ENCODE data around the gene SP7. TPM values are rescaled to one million over a fixed set of nuclear protein-coding genes. Genes with fewer than 3 reads are reported as not detected.

Gene SP7
- total and polyA plus RNA-seq, 10 donors: not detected

- Histone ChIP-seq H3K4me3 (peak within 1 kb of the TSS; percentile 40 to 98 (median 72)), H3K36me3 (peaks cover 0 to 58% (median 11%) of the 10 kb centered on the region in 6 donors), H3K27me3 (replicated peaks in 1 of 7) (no peaks in the 10 kb centered on the region), H3K4me1 (peaks cover 19 to 57% (median 48%) of the 10 kb centered on the region in 6 donors), H3K27ac (peak within 1 kb of the TSS; percentile 82 to 94 (median 86)), H3K9me3 (no peaks in the 10 kb centered on the region)
- WGBS, 5 donors: 2 to 3% (median 3%) methylated on average over 37 to 42 of the region's 42 CpGs
- intact Hi-C loops (cut with DNase I; ENCODE audit: low total_unique reads): no loop called here
- TF ChIP-seq POLR2AphosphoS5 (IDR thresholded peaks at IDR 0.05): peak; percentile 95 to 97 (median 96)
- peak in 1 of 3 donors; percentile 59 for TF ChIP-seq POLR2A (IDR thresholded peaks at IDR 0.05)
- peak in 9 of 11 experiments; percentile 3 to 71 (median 42) for TF ChIP-seq CTCF (IDR thresholded peaks at IDR 0.05 in 8 of 11, conservative IDR thresholded peaks at IDR 0.05 in 3 of 11)
- peak; percentile 99 for DNase-seq
Measured at GRCh38 chr12:53295070-53295890, 40.9 kb downstream of the SP7 start, which contains the start of gene PFDN5. TSS of gene PFDN5 (plus strand) at chr12:53295542. CDS start at chr12:53295568, 26 bp downstream.

GRCh38 chr12:53292426-53292825 is 43.7 kb downstream of the SP7 start:
- intact Hi-C loops (cut with DNase I; ENCODE audit: low total_unique reads): no loop called here
- peaks cover 0 to 62% (median under 1%) of the 10 kb centered on the region in 6 donors for H3K36me3 ChIP-seq
- TF ChIP-seq POLR2AphosphoS5 (IDR thresholded peaks at IDR 0.05) (no peak), POLR2A (IDR thresholded peaks at IDR 0.05) (no peak), CTCF (IDR thresholded peaks at IDR 0.05 in 8 of 11, conservative IDR thresholded peaks at IDR 0.05 in 3 of 11) (no peak)

GRCh38 chr12:53290661-53291060 is 45.5 kb downstream of the SP7 start:
- intact Hi-C loops (cut with DNase I; ENCODE audit: low total_unique reads): no loop called here
- no peak for DNase-seq
- H3K27ac ChIP-seq: no peak overlapping the region
- H3K27me3 ChIP-seq (replicated peaks in 1 of 7): no peaks in the 10 kb centered on the region
- no peak for TF ChIP-seq POLR2A (IDR thresholded peaks at IDR 0.05)
- TF ChIP-seq CTCF (IDR thresholded peaks at IDR 0.05 in 8 of 11, conservative IDR thresholded peaks at IDR 0.05 in 3 of 11): no peak
- no peak for TF ChIP-seq POLR2AphosphoS5 (IDR thresholded peaks at IDR 0.05)
- H3K36me3 ChIP-seq: peaks cover 0 to 62% (median 0%) of the 10 kb centered on the region in 6 donors
- 85 to 94% (median 91%) methylated on average over 9 of the region's 9 CpGs for WGBS, 5 donors
- H3K4me1 ChIP-seq: peaks cover 0 to 29% (median 11%) of the 10 kb centered on the region in 6 donors
- no peak overlapping the region for H3K4me3 ChIP-seq
- no peaks in the 10 kb centered on the region for H3K9me3 ChIP-seq

More at GRCh38 chr12:53292426-53292825, 43.7 kb downstream of the SP7 start:
- Histone ChIP-seq H3K4me1 (peaks cover 15 to 36% (median 27%) of the 10 kb centered on the region in 6 donors), H3K9me3 (no peaks in the 10 kb centered on the region), H3K4me3 (no peak overlapping the region), H3K27ac (no peak overlapping the region), H3K27me3 (replicated peaks in 1 of 7) (no peaks in the 10 kb centered on the region)
- DNase-seq: no peak

DNA sequence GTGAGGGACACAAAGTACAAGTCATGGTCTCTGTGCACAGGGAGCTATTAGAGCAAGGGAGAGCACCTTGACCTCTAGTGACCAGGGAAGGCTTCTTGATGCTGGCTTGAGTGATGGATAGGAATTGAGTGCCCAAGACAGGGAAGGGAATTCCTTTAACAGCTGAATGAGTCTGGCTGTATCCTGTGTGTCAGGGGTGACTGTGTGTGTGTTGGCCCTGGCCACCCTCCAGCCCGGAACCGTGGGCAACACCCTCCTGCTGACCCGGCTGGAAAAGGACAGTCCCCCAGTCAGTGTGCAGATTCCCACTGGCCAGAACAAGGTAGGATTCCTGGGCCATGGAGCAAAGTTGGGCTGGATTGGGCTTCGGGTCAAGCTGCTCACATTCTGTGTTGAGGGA is 46.3 kb downstream of the SP7 start:
- DNase-seq: no peak
- WGBS, 5 donors: 81 to 98% (median 85%) methylated on average over 4 of the region's 4 CpGs
- intact Hi-C loops (cut with DNase I; ENCODE audit: low total_unique reads): no loop called here
- Histone ChIP-seq H3K27ac (no peak overlapping the region), H3K27me3 (replicated peaks in 1 of 7) (no peaks in the 10 kb centered on the region), H3K4me1 (peaks cover 0 to 26% (median 7%) of the 10 kb centered on the region in 6 donors), H3K36me3 (peaks cover 0 to 62% (median 0%) of the 10 kb centered on the region in 6 donors), H3K9me3 (no peaks in the 10 kb centered on the region), H3K4me3 (no peak overlapping the region)
- TF ChIP-seq POLR2A (IDR thresholded peaks at IDR 0.05) (no peak), CTCF (IDR thresholded peaks at IDR 0.05 in 8 of 11, conservative IDR thresholded peaks at IDR 0.05 in 3 of 11) (no peak), POLR2AphosphoS5 (IDR thresholded peaks at IDR 0.05) (no peak)
